CD1c-positive myeloid dendritic cell (primary cell): ENCODE results near the gene CCDC28A.
"Not testable (repeated sequence)": the region's sequence is repeated elsewhere in the genome, so short reads cannot be mapped to it uniquely, and the experiment has no call there.

Source experiments
- DNase-seq: peaks from one replicate; pipeline ENCODE4 v3.0.0-alpha.2; 2016; ENCODE audit errors: extremely low spot score

The CCDC28A gene

GRCh38 chr6:138773177-138774091 lies at the start of gene CCDC28A:
CCDC28A (plus strand) TSS chr6:138773769; CDS start chr6:138776121, 2,352 bp downstream.
- peak; percentile 97 for DNase-seq

- peak; percentile 46 for DNase-seq
Observed at GRCh38 chr6:138724015-138724414, 49.6 kb upstream of the CCDC28A start.

DNA sequence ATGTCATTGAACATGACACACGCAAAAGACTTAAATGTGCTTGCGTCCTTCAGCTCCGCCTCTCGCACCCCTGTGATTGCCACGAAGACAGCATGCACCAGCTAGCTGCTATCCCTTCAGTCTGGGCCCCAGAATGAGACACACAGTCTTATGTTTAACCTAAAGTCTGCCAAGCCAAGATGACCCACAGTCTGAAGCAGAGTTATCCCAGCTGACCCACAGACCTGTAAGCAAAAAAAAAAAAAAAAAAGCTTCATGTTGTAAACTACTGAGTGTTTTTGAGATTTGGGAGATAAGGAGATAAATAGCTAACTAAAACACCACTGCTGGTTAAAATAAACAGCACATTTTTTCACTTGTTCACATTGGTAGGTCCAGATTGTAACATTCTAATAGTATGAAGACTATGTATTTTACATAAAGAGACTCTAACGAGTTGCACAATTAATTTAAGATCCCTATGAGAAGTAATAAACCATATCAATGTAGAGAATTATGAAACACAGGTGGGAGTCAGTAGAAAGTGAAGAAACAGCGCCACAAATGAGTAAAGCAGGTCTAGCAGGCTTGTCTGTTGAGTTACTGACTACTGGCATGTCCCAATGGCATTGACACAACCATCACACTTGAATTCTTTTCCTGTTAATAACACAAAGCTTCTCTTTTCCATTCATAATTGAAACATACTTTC lies 47.4 kb upstream of the CCDC28A start:
- DNase-seq = no peak

DNA sequence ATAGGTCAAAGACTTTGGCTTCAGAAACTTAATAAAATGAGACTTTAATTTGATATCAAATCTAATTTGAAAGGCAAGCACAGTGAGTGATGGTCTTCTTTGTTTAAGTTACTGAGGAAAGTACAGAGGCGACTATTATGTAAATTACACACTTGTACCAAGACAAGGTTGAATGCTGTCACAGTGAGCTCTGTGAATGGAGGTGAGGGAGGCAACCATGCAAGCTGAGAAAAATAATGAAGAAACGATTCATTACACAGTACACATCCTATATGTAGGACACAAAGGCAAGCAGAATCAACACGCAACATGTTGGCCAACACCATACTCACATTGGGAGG lies 46.8 kb upstream of the CCDC28A start:
- no peak for DNase-seq

GRCh38 chr6:138727182-138727581 lies 46.4 kb upstream of the CCDC28A start:
- no peak for DNase-seq

GRCh38 chr6:138728662-138729061 lies 44.9 kb upstream of the CCDC28A start:
- peak; percentile 43 for DNase-seq

- DNase-seq = not testable (repeated sequence)
Observed at GRCh38 chr6:138730037-138730436, 43.5 kb upstream of the CCDC28A start.

- no peak for DNase-seq
Observed at GRCh38 chr6:138734585-138734984, 39.0 kb upstream of the CCDC28A start.

GRCh38 chr6:138736640-138737039 lies 36.9 kb upstream of the CCDC28A start:
- no peak for DNase-seq

- DNase-seq = no peak
Observed at GRCh38 chr6:138752017-138752416, 21.6 kb upstream of the CCDC28A start.

GRCh38 chr6:138757136-138757535 lies 16.4 kb upstream of the CCDC28A start:
- DNase-seq = no peak

DNA sequence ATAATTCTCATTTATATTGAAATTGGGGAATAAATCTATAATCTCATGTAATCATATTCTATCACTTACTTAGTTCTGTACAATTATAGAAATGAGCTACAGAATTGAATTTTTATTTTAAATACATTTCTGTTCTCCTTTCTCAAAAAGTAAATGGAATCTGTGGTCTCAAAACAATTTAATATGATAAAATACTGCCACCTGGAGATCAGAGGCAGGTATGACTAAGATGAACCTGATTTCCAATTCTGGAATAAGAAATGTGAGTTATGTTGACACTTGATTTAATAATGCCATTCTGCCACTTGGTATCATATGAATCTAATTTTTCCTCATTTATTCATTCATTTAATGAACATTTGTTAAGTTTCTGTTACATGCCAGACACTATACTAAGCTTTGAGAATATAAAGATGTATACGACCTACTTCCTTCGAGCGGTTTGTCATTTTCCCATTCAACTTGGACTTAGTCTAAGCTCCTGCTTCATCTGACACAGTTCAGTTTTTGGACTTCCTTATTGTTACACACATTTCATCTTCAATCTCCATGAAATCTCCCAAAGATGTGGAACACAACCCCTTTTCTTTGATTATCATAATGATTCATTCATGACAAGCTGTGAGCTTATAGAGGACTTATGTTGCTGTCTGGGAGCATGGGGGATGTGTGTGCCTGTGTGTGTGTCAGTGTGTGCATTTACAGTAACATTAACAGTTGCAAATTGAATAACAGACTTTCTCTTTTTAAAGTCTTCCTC lies 7.5 kb upstream of the CCDC28A start:
- DNase-seq = peak; percentile 75

GRCh38 chr6:138769102-138769676 lies 4.4 kb upstream of the CCDC28A start:
- DNase-seq = peak; percentile 32

GRCh38 chr6:138772596-138773176 lies 883 bp upstream of the CCDC28A start:
- no peak for DNase-seq

DNA sequence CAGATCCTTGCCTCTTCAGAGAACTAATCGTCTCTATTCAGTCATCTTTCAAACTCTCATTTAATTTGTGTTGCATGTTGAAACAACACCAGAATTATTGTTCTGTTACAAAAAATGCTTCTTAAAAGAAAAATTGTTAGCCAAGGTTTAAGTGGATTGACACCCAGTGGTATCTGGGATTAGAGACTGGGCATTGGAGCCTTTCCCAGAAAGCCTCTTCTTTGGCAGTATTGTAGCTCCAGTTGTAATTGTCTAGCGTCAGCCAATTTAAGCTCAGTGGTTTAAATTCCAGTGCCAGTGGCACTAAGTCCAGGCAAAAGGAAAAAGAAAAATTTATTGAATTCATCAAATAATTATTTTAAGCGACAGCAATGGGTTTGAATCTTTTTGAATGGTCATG lies 801 bp downstream of the CCDC28A start:
- DNase-seq = no peak

DNA sequence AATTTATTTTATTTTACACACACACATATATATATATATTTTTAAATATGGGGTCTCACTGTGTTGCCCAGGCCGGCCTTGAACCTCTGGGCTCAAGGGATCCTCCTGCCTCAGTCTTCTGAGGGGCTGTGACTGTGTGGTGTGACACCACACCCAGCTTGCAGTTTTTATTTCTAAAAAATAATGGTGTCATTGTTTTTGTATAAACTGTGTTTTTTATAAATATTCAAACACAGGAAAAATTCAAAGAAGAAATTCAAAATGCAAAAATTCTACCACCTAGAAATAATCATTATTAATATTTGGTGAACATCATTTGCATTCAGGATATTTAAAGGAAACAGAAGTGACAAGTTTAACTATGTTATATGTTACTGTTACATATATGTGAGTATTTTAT lies 3.1 kb downstream of the CCDC28A start:
- no peak for DNase-seq

DNA sequence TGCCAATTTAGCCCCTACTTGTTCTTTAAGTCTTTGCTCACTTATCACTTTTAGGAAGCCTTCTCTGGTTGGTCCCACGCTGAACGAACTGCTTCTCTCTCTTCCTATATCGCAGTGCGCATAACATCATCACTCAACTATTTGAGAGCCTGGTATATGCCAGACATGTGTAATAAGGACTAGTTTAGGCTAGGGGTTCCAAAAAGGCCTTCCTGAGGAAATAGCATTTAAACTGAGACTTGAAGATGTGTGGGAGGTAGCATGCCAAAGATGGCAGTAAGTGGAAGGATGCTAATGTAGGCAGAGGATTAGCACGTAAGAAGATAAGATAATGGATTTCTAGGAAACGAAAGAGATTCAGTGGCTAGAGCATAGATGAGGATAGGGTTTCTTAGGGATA lies 4.8 kb downstream of the CCDC28A start:
- DNase-seq = no peak

DNA sequence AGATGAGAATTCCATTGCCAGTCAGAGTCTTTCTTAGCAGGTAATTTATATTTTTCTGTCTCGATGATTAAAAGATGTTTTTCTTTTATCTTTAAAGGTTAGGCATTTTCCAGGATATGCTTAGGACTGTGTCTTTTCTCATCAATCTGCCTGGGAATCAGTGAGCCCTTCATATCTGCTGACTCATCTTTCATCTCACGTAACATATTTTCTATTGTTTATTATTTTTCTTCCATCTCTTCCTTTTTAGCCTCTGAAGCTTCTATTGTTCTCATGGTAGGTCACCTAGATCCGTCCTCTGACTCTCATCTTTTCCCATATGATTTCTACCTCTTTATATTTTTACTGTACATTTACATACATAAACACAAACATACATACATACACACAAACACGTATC lies 8.7 kb downstream of the CCDC28A start:
- no peak for DNase-seq

DNA sequence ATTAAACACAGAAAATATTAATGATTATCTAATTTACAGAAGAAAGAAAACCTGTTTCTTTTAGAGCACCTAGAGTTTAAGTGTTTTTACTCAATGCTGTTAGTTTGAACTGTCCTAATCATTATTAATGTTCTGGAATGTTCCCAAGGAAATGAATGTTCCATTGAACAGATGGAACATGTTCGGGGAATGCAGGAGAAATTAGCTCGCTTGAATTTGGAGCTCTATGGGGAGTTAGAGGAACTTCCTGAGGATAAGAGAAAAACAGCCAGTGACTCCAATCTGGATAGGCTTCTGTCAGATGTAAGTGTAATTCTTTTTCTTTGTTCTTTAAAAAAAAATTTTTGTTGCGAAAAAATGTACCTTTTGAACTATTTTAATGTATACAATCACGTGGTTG lies 11.5 kb downstream of the CCDC28A start:
- no peak for DNase-seq

GRCh38 chr6:138785980-138786379 lies 12.4 kb downstream of the CCDC28A start:
- no peak for DNase-seq

DNA sequence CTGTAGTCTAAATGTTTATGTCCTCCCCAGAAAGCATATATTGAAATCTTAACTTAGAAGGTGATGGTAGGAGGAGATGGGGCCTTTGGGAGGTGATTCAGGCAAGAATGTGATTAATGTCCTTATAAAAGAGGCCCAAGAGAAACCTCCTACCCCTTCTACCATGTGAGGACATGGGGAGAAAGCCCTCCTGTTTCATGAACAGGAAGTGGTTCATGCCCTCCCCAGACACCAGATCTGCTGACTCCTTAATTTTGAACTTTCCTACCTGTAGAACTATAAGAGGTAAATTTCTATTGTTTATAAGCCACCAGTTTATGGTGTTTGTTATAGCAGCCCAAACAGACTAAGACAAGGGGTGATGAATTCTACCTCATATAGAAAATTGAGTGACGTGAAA lies 13.6 kb downstream of the CCDC28A start:
- DNase-seq = no peak
